Endothelial cell of umbilical vein (primary cell): ENCODE results near the gene TRIM7. TPM values are rescaled to one million over a fixed set of nuclear protein-coding genes. Genes with fewer than 3 reads are reported as not detected.
A peak's percentile ranks its signal among the peaks of the same experiment; 100 is the strongest.

Experiments
- BruUV-seq: library from RNA; stranded (reverse); fragments of 400-500 nt; replicated peaks from 2 replicates; lab custom pipeline; 2021; lab: Mats Ljungman, UMichigan
- CTCF ChIA-PET: fragments of 300-600, 350-600 bp; sonication (Branson Sonifier 250); formaldehyde crosslinking; loops from one replicate; lab custom pipeline; 2021; ENCODE audit warnings: antibody characterized with exemption, inconsistent platforms; lab: Charles Lee
- POLR2A ChIA-PET: fragments of 300-600, 350-600 bp; sonication (Branson Sonifier 250); formaldehyde crosslinking; loops from one replicate; lab custom pipeline; 2021; ENCODE audit warnings: antibody characterized with exemption, inconsistent platforms; lab: Charles Lee
- DNase-seq: peaks from one replicate; pipeline ENCODE4 v3.0.0-alpha.2; 2011; ENCODE audit warnings: low read depth, low spot score
- FAIRE-seq: peaks from 2 replicates; lab custom pipeline; 2011; peaks lifted over from hg19 to GRCh38; lab: Jason Lieb, UNC
- H2AFZ ChIP-seq: 2 replicates; pipeline ENCODE4 v1.6.0; 2012; ENCODE audit warnings: low read depth, low read length, control low read depth, inconsistent platforms
- H3K27ac ChIP-seq: 2 replicates; pipeline ENCODE4 v1.5.1; 2011; ENCODE audit warnings: low read depth, mild to moderate bottlenecking, control low read depth, low read length, moderate library complexity; ENCODE audit not compliant: insufficient read depth
- H3K27me3 ChIP-seq, 2 experiments: 2 replicates each; pipeline versions ENCODE4 v1.6.0 to v1.6.1; 2011; ENCODE audit warnings: low read length in 2 of 2, mixed read lengths in 1 of 2; ENCODE audit not compliant: control insufficient read depth in 2 of 2, insufficient read depth in 2 of 2
- H3K36me3 ChIP-seq, 2 experiments: 2 replicates in 1 of 2; 3 replicates in 1 of 2; pipeline ENCODE4 v1.5.1; 2011; ENCODE audit warnings: low read length in 2 of 2, mild to moderate bottlenecking in 1 of 2, moderate library complexity in 1 of 2; ENCODE audit not compliant: control insufficient read depth in 2 of 2, insufficient read depth in 2 of 2; ENCODE audit errors: extremely low read depth in 1 of 2
- H3K4me1 ChIP-seq: 3 replicates; pipeline ENCODE4 v1.5.1; 2011; ENCODE audit warnings: mild to moderate bottlenecking, low read length; ENCODE audit not compliant: control insufficient read depth, insufficient read depth; ENCODE audit errors: extremely low read depth
- H3K4me2 ChIP-seq: 2 replicates; pipeline ENCODE4 v1.6.1; 2011; ENCODE audit warnings: low read length, control low read depth, mixed read lengths; ENCODE audit not compliant: insufficient read depth
- H3K4me3 ChIP-seq, 3 experiments: fragments of 200-600 bp in 1 of 3; sonication (generic), shearing (Covaris generic) in 1 of 3; replicated peaks in 1 of 3; 2 replicates each; pipeline ENCODE4 v1.5.1; 2011 to 2016; ENCODE audit warnings: control low read depth in 3 of 3, low read length in 3 of 3, mild to moderate bottlenecking in 2 of 3, inconsistent platforms in 1 of 3, low read depth in 1 of 3, moderate library complexity in 1 of 3; ENCODE audit not compliant: insufficient read depth in 1 of 3
- H3K79me2 ChIP-seq: 2 replicates; pipeline ENCODE4 v1.6.0; 2012; ENCODE audit warnings: low read length, inconsistent platforms; ENCODE audit not compliant: control insufficient read depth, insufficient read depth
- H3K9ac ChIP-seq: replicated peaks from 2 replicates; pipeline ENCODE3; 2011; ENCODE audit warnings: low read length, control low read depth; ENCODE audit not compliant: insufficient read depth; ENCODE audit errors: extremely low read depth
- H3K9me1 ChIP-seq: replicated peaks from 3 replicates; pipeline ENCODE4 v1.6.0; 2011; ENCODE audit warnings: mild to moderate bottlenecking, low read length; ENCODE audit not compliant: control insufficient read depth, insufficient read depth; ENCODE audit errors: extremely low read depth
- H3K9me3 ChIP-seq: replicated peaks from 2 replicates; pipeline ENCODE4 v1.5.1; 2012; ENCODE audit warnings: low read length, inconsistent platforms; ENCODE audit not compliant: control insufficient read depth, insufficient read depth
- H4K20me1 ChIP-seq: replicated peaks from 2 replicates; pipeline ENCODE3; 2011; ENCODE audit warnings: mild to moderate bottlenecking, low read length; ENCODE audit not compliant: control insufficient read depth, insufficient read depth; ENCODE audit errors: extremely low read depth
- CTCF ChIP-seq, 2 donors: IDR thresholded peaks; 1 replicate in 1 of 2; 2 replicates in 1 of 2; pipeline ENCODE4 v1.5.1; 2011; ENCODE audit warnings: low read length in 2 of 2, mild to moderate bottlenecking in 2 of 2, moderate library complexity in 2 of 2, control low read depth in 1 of 2, inconsistent platforms in 1 of 2, low read depth in 1 of 2; ENCODE audit not compliant: insufficient read depth in 1 of 2; ENCODE audit errors: extremely low read depth in 1 of 2
- EZH2 ChIP-seq: IDR thresholded peaks from 2 replicates; pipeline ENCODE4 v1.6.1; 2012; ENCODE audit warnings: borderline replicate concordance, low read depth, mild to moderate bottlenecking, moderate library complexity, low read length, inconsistent platforms; ENCODE audit not compliant: severe bottlenecking
- FOS ChIP-seq: IDR thresholded peaks from 2 replicates; pipeline ENCODE4 v1.6.1; 2011; ENCODE audit warnings: mild to moderate bottlenecking, low read length, moderate library complexity, borderline replicate concordance; ENCODE audit not compliant: insufficient read depth
- GATA2 ChIP-seq: IDR thresholded peaks from 2 replicates; pipeline ENCODE4 v1.7.0; 2011; ENCODE audit warnings: low read depth, mild to moderate bottlenecking, moderate library complexity, mixed read lengths, low read length; ENCODE audit not compliant: insufficient read length, insufficient read depth
- JUN ChIP-seq: IDR thresholded peaks from 2 replicates; pipeline ENCODE4 v1.6.1; 2011; ENCODE audit warnings: borderline replicate concordance, low read depth; ENCODE audit not compliant: insufficient read length, insufficient read depth
- MAX ChIP-seq: IDR thresholded peaks from 2 replicates; pipeline ENCODE4 v1.6.1; 2011; ENCODE audit not compliant: insufficient read depth, insufficient read length
- MYC ChIP-seq: IDR thresholded peaks from one replicate; pipeline ENCODE4 v1.6.1; 2011; ENCODE audit warnings: mild to moderate bottlenecking, low read depth, low read length
- POLR2A ChIP-seq: IDR thresholded peaks from 2 replicates; pipeline ENCODE4 v1.6.1; 2012; ENCODE audit warnings: low read depth, mild to moderate bottlenecking, control low read depth, low read length
- POLR2AphosphoS5 ChIP-seq: IDR thresholded peaks from 2 replicates; pipeline ENCODE4 v1.6.1; 2012; ENCODE audit warnings: low read depth, mild to moderate bottlenecking, control low read depth, low read length, moderate library complexity; ENCODE audit not compliant: insufficient read depth
- dilution Hi-C: fragments of 300-500 bp; cut with MboI; formaldehyde crosslinking; loops from one replicate; pipeline ENCODE4 v1.15.0; 2019; ENCODE audit warnings: low sequenced_read_pairs; ENCODE audit not compliant: extremely low pct_ligation_motif_present
- intact Hi-C: fragments of 100-400 bp; cut with micrococcal nuclease; formaldehyde crosslinking; loops from one replicate; pipeline ENCODE4 v1.10.0; 2022
- polyA plus RNA-seq, 4 experiments: library from polyadenylated mRNA; depleted of rRNA in 3 of 4; stranded (reverse) in 3 of 4; unstranded in 1 of 4; fragments of >200 nt; gene quantifications; 2 replicates each; pipeline versions ENCODE4 v1.2.1 to v1.2.3, GENCODE V29; 2011 to 2012; ENCODE audit warnings: missing spikeins in 1 of 4
- total RNA-seq: library from RNA; stranded (reverse); gene quantifications from 2 replicates; pipeline ENCODE4 v1.2.3, GENCODE V29; 2021

TRIM7 gene
- total and polyA plus RNA-seq, 2 donors (not counting 3 experiments of a cell fraction or from before 2014, with no cell fraction given): 2.7 to 3.4 TPM

- DNase-seq: peak; percentile 97
- Histone ChIP-seq H3K36me3 (no peaks in the 10 kb centered on the region), H4K20me1 (no peaks in the 10 kb centered on the region), H3K4me1 (peaks cover 15% of the 10 kb centered on the region), H3K4me3 (peak overlapping the region; percentile 21 to 76 (median 64)), H3K27ac (peak overlapping the region; percentile 88), H3K9me1 (no peaks in the 10 kb centered on the region), H3K9me3 (no peaks in the 10 kb centered on the region), H3K4me2 (peak overlapping the region; percentile 69), H3K27me3 (no peaks in the 10 kb centered on the region), H2AFZ (peak overlapping the region; percentile 19), H3K79me2 (peaks cover 9% of the 10 kb centered on the region), H3K9ac (peak overlapping the region; percentile 87)
- TSS peak; percentile 84 for BruUV-seq
- CTCF ChIA-PET: interaction anchor here (0.9 to 2.1 kb wide), 4 partner anchors 11 to 38 kb away, joined by 3 to 9 read pairs (median 3); no protein-coding TSS in a partner anchor
- FAIRE-seq: peak; percentile 90
- TF ChIP-seq GATA2 (peak; percentile 36), FOS (no peak), POLR2A (no peak), JUN (no peak), MYC (no peak), EZH2 (no peak), CTCF (IDR thresholded peaks at IDR 0.05; ENCODE audit: extremely low read depth in 1 of 2, insufficient read depth in 1 of 2, low read depth in 1 of 2, low read length in 2 of 2) (no peak), POLR2AphosphoS5 (no peak), MAX (peak; percentile 30)
- POLR2A ChIA-PET: interaction anchor here (0.5 to 2.1 kb wide), 4 partner anchors 15 to 34 kb away, joined by 3 to 11 read pairs (median 4); partner anchors contain the start of gene TRIM7
- intact Hi-C loops: loop anchor here (1.0 to 2.0 kb wide), 3 partner anchors 15 to 57 kb away; no protein-coding TSS in a partner anchor
- dilution Hi-C loops: no loop called here
These were observed 17.0 kb upstream of the TRIM7 start for GRCh38 chr5:181221792-181222629.
